ENCODE results near the gene USP51.
"Not testable (repeated sequence)": the region's sequence is repeated elsewhere in the genome, so short reads cannot be mapped to it uniquely, and the experiment has no call there.

Gene USP51

DNA sequence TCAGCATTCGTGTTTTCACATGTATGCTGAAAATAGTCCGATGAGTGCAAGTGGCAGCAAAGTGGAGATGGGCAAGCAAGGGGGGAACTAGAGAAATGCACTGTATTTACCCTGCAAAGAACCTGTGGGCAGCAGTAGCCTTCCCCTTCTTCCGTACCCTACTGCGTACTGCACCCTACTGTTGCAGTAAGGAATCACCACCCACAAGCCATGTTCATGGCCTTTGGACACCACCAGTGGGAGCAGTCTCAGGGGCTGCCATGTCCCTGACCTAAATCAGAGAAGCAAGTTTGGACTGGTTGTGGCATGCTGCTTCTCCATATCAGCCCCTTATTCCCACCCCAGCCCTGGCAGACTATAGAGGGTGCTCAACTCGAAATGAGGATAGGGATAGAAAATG, 25.6 kb downstream of the USP51 start:
- FAIRE-seq = not testable (repeated sequence)

- not testable (repeated sequence) for FAIRE-seq
Measured at GRCh38 chrX:55459926-55460325, 29.7 kb downstream of the USP51 start.

DNA sequence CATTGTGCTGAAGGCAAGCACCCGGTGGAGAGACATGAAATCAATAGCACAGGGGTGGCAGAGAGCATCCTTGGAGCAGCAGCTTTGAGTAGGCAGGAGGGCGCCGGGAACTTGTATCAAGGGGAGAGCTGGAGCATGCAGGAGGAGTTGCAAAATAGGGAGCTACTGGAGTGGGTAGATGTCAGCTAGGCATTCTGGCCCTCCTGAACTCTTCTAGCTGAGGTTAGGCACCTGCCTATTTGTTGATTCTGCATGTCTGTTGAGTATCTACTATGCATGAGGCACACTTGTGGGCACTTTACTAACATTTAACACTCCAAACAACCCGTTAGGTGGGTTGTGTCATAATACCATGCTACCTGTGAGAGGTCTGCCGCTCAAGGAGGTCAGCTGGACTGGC, 30.2 kb downstream of the USP51 start:
- FAIRE-seq = not testable (repeated sequence)

GRCh38 chrX:55455708-55456107, 33.9 kb downstream of the USP51 start:
- FAIRE-seq = not testable (repeated sequence)

DNA sequence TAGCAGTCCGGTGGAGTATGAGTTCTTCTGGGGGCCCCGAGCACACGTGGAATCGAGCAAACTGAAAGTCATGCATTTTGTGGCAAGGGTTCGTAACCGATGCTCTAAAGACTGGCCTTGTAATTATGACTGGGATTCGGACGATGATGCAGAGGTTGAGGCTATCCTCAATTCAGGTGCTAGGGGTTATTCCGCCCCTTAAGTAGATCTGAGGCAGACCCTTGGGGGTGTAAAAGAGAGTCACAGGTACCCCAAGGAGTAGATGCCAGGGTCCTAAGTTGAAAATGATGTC, 36.9 kb downstream of the USP51 start:
- no peak for FAIRE-seq

GRCh38 chrX:55451990-55452832, 37.4 kb downstream of the USP51 start, which contains the start of gene MAGEH1:
MAGEH1 (plus strand) TSS chrX:55452127; CDS start chrX:55452375, 248 bp downstream.
- FAIRE-seq = no peak

GRCh38 chrX:55451626-55451989, 38.0 kb downstream of the USP51 start:
- FAIRE-seq = no peak

DNA sequence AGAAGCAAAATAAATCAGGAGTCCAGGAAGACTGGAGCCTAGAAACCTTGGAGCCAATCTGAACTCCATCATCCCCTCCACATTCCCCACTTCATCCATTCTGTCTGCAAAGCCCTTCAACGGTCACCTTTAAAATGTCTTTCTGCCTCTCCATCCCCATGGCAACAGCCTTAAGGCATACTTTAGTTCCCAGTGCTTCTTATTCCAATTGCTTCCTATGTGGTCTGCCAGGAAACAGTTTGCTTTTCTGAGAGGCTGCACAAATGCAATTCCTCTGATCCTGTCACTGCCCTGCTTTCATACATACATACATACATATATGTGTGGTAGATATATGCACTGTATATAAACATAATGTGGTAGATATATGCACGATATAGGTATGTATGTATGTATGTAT, 38.5 kb downstream of the USP51 start:
- FAIRE-seq = no peak

DNA sequence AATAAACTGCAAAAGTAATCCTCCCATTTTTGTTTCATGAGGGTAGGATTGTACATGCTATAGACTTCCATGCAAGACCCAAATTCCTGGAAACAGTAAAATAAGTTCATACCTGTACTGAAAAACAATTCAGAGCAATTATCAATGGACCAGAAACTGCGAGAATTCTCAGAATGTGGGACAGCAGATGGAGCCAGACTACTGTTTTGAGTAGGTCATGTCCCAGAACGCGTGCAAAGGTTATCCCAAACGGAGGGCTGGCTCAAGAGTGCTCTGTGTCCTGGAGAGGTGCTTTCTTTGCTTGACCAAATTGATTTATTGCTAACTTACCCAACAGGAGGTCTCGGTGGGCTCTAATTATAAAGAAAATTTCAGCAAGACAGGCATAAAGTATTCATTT, 39.4 kb downstream of the USP51 start:
- FAIRE-seq = no peak

DNA sequence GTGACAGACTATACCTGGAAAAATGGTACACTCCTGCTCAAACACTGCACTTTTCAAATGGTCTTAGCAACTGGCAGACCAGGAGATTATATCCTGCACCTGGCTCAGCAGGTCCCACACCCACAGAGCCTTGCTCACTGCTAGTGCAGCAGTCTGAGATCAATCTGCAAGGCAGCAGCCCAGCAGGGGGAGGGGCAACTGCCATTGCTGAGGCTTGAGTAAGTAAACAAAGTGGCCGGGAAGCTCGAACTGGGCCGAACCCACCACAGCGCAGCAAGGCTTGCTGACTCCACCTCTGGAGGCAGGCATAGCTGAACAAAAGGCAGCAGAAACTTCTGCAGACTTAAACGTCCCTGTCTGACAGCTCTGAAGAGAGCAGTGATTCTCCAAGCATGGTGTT, 46.2 kb downstream of the USP51 start:
- not testable (repeated sequence) for FAIRE-seq

Measured in endometrium (tissue), 2 donors.